CD14-positive monocyte (primary cell): ENCODE results near the gene GPR45. TPM values are rescaled to one million over a fixed set of nuclear protein-coding genes. Genes with fewer than 3 reads are reported as not detected.
A peak's percentile ranks its signal among the peaks of the same experiment; 100 is the strongest.

Experiments used
- DNase-seq, 3 donors: peaks; one replicate each; pipeline ENCODE4 v3.0.0-alpha.2; 2011 to 2022
- H2AFZ ChIP-seq: 2 replicates; pipeline ENCODE4 v1.6.0; 2012; ENCODE audit warnings: mild to moderate bottlenecking, low read depth, low read length, inconsistent platforms; ENCODE audit not compliant: insufficient read depth, poor library complexity, severe bottlenecking
- H3K27ac ChIP-seq, 2 donors: 1 replicate in 1 of 2; 2 replicates in 1 of 2; pipeline ENCODE4 v1.5.1; 2012 to 2013; ENCODE audit warnings: low read length in 2 of 2, control low read depth in 1 of 2, inconsistent platforms in 1 of 2, low read depth in 1 of 2, mild to moderate bottlenecking in 1 of 2
- H3K27me3 ChIP-seq, 2 donors: one replicate each; pipeline versions ENCODE4 v1.6.0 to v1.6.1; 2011 to 2013; ENCODE audit warnings: low read length in 2 of 2; ENCODE audit not compliant: control insufficient read depth in 2 of 2, insufficient read depth in 2 of 2
- H3K36me3 ChIP-seq, 2 donors: replicated peaks in 1 of 2; 1 replicate in 1 of 2; 2 replicates in 1 of 2; pipeline versions ENCODE4 v1.5.1 to v1.6.1; 2012 to 2013; ENCODE audit warnings: low read length in 2 of 2, control low read depth in 1 of 2, inconsistent platforms in 1 of 2, mild to moderate bottlenecking in 1 of 2; ENCODE audit not compliant: insufficient read depth in 2 of 2, control insufficient read depth in 1 of 2
- H3K4me1 ChIP-seq, 2 donors: 1 replicate in 1 of 2; 2 replicates in 1 of 2; pipeline versions ENCODE4 v1.5.1 to v1.6.1; 2012 to 2013; ENCODE audit warnings: low read length in 2 of 2, control low read depth in 1 of 2, inconsistent platforms in 1 of 2, mild to moderate bottlenecking in 1 of 2, moderate library complexity in 1 of 2; ENCODE audit not compliant: insufficient read depth in 2 of 2, control insufficient read depth in 1 of 2
- H3K4me2 ChIP-seq: replicated peaks from 2 replicates; pipeline ENCODE3; 2012; ENCODE audit warnings: low read length, moderate library complexity, mild to moderate bottlenecking; ENCODE audit not compliant: poor library complexity, severe bottlenecking; ENCODE audit errors: extremely low read depth
- H3K4me3 ChIP-seq, 3 experiments: fragments of 200-600 bp in 1 of 3; sonication (generic) in 1 of 3; replicated peaks in 1 of 3; 1 replicate in 2 of 3; 2 replicates in 1 of 3; pipeline ENCODE4 v1.5.1; 2011 to 2013; ENCODE audit warnings: low read length in 3 of 3, mild to moderate bottlenecking in 3 of 3, control low read depth in 2 of 3, low read depth in 2 of 3, inconsistent platforms in 1 of 3, moderate library complexity in 1 of 3
- H3K79me2 ChIP-seq: 2 replicates; pipeline ENCODE4 v1.6.0; 2012; ENCODE audit warnings: mild to moderate bottlenecking, control low read depth, inconsistent platforms, low read length, moderate library complexity; ENCODE audit not compliant: insufficient read depth
- H3K9ac ChIP-seq: 2 replicates; pipeline ENCODE4 v1.6.0; 2017; ENCODE audit warnings: low read length, mild to moderate bottlenecking; ENCODE audit not compliant: insufficient read depth, poor library complexity, severe bottlenecking
- H3K9me3 ChIP-seq, 2 donors: replicated peaks in 1 of 2; 1 replicate in 1 of 2; 2 replicates in 1 of 2; pipeline versions ENCODE4 v1.5.1 to v1.6.1; 2012 to 2013; ENCODE audit warnings: low read length in 2 of 2, control low read depth in 1 of 2; ENCODE audit not compliant: control insufficient read depth in 1 of 2, insufficient read depth in 1 of 2
- H4K20me1 ChIP-seq: 2 replicates; pipeline ENCODE4 v1.6.0; 2012; ENCODE audit warnings: mild to moderate bottlenecking, low read length, control low read depth, moderate library complexity; ENCODE audit not compliant: insufficient read depth
- H3K27ac Mint-ChIP-seq, 7 donors: one replicate each; pipeline ENCODE4 v1.8.0; 2020; ENCODE audit warnings: mild to moderate bottlenecking in 7 of 7, mixed read lengths in 7 of 7, moderate library complexity in 6 of 7, inconsistent platforms in 2 of 7
- H3K27me3 Mint-ChIP-seq, 3 donors: one replicate each; pipeline ENCODE4 v1.8.0; 2021 to 2022; ENCODE audit warnings: low read depth in 3 of 3, mild to moderate bottlenecking in 3 of 3, mixed read lengths in 3 of 3, moderate library complexity in 3 of 3, inconsistent platforms in 1 of 3
- H3K36me3 Mint-ChIP-seq, 2 donors: one replicate each; pipeline ENCODE4 v1.8.0; 2020; ENCODE audit warnings: mixed read lengths in 2 of 2, inconsistent platforms in 1 of 2, mild to moderate bottlenecking in 1 of 2
- H3K4me1 Mint-ChIP-seq: one replicate; pipeline ENCODE4 v1.8.0; 2020; ENCODE audit warnings: mild to moderate bottlenecking, mixed read lengths
- H3K4me3 Mint-ChIP-seq, 2 donors: one replicate each; pipeline ENCODE4 v1.8.0; 2020; ENCODE audit warnings: mild to moderate bottlenecking in 2 of 2, mixed read lengths in 2 of 2, moderate library complexity in 1 of 2
- H3K9me3 Mint-ChIP-seq, 7 donors: one replicate each; pipeline ENCODE4 v1.8.0; 2020 to 2022; ENCODE audit warnings: mixed read lengths in 7 of 7, mild to moderate bottlenecking in 6 of 7, moderate library complexity in 6 of 7, inconsistent platforms in 2 of 7
- CTCF ChIP-seq: fragments of 200-600 bp; IDR thresholded peaks from one replicate; pipeline ENCODE4 v1.8.0; 2022; ENCODE audit warnings: antibody characterized with exemption, mild to moderate bottlenecking
- WGBS: methylation state at CpG from one replicate; pipeline ENCODE4 v1.1.5; 2013; ENCODE audit warnings: missing lambda C conversion rate; ENCODE audit not compliant: insufficient coverage; 5-methylcytosine and 5-hydroxymethylcytosine counted together
- intact Hi-C, 2 donors: fragments of 100-400 bp; cut with micrococcal nuclease; formaldehyde crosslinking; loops; one replicate each; pipeline versions ENCODE4 v1.15.0 to v1.15.1; 2023
- polyA plus RNA-seq, 3 donors: library from polyadenylated mRNA; depleted of rRNA in 1 of 3; unstranded in 2 of 3; stranded (reverse) in 1 of 3; fragments of 300-500 nt in 2 of 3; fragments of >200 nt in 1 of 3; fragmentation: Illumina TruSeq in 2 of 3; gene quantifications; 1 replicate in 2 of 3; 2 replicates in 1 of 3; pipeline ENCODE4 v1.2.3, GENCODE V29; 2012 to 2021

The GPR45 gene
- polyA plus RNA-seq, 3 donors: not detected

GRCh38 chr2:105236060-105236424 is 5.5 kb upstream of the GPR45 start:
- Histone ChIP-seq H3K4me3 (no peak overlapping the region), H3K36me3 (no peaks in the 10 kb centered on the region), H3K9ac (no peak overlapping the region), H3K27ac (no peak overlapping the region), H2AFZ (no peak overlapping the region), H3K79me2 (no peaks in the 10 kb centered on the region), H3K4me2 (no peak overlapping the region), H3K27me3 (peaks cover 0 to 4% of the 10 kb centered on the region in 2 donors), H3K4me1 (no peaks in the 10 kb centered on the region), H3K9me3 (no peaks in the 10 kb centered on the region), H4K20me1 (no peaks in the 10 kb centered on the region)
- DNase-seq: no peak
- Mint-ChIP-seq H3K27ac (no peak overlapping the region), H3K36me3 (no peaks in the 10 kb centered on the region), H3K9me3 (no peaks in the 10 kb centered on the region), H3K4me1 (peaks cover 17% of the 10 kb centered on the region), H3K4me3 (peak overlapping the region in 1 of 2 donors; percentile 20), H3K27me3 (peaks cover 4 to 21% (median 18%) of the 10 kb centered on the region in 3 donors)
- 20% methylated on average over 1 of the region's 5 CpGs for WGBS
- TF ChIP-seq CTCF: no peak
- intact Hi-C loops: loop anchor here in 1 of 2 donors (5.0 kb wide), 1 partner anchor 124 kb away; no protein-coding TSS in a partner anchor

GRCh38 chr2:105237045-105237765 is 4.3 kb upstream of the GPR45 start:
- H3K36me3 Mint-ChIP-seq: no peaks in the 10 kb centered on the region
- intact Hi-C loops: loop anchor here in 1 of 2 donors (5.0 kb wide), 1 partner anchor 125 kb away; no protein-coding TSS in a partner anchor
- no peak overlapping the region for H3K4me3 ChIP-seq
- H3K4me3 Mint-ChIP-seq: peak overlapping the region in 1 of 2 donors; percentile 69
- no peak for DNase-seq
- H3K36me3 ChIP-seq: no peaks in the 10 kb centered on the region
- peak overlapping the region in 4 of 7 donors; percentile 30 to 66 (median 48) for H3K27ac Mint-ChIP-seq
- H3K4me2 ChIP-seq: no peak overlapping the region
- H3K27me3 Mint-ChIP-seq: peaks cover 6 to 21% (median 18%) of the 10 kb centered on the region in 3 donors
- H3K9ac ChIP-seq: no peak overlapping the region
- no peak overlapping the region for H3K27ac ChIP-seq
- TF ChIP-seq CTCF: no peak
- peaks cover 0 to 4% of the 10 kb centered on the region in 2 donors for H3K27me3 ChIP-seq
- H3K9me3 ChIP-seq: no peaks in the 10 kb centered on the region
- H3K9me3 Mint-ChIP-seq: peaks cover 0 to 2% (median 0%) of the 10 kb centered on the region in 7 donors
- no peaks in the 10 kb centered on the region for H3K79me2 ChIP-seq
- H3K4me1 Mint-ChIP-seq: peaks cover 17% of the 10 kb centered on the region
- no peak overlapping the region for H2AFZ ChIP-seq
- H4K20me1 ChIP-seq: no peaks in the 10 kb centered on the region
- no peaks in the 10 kb centered on the region for H3K4me1 ChIP-seq
- 50% methylated on average over 29 of the region's 41 CpGs for WGBS
